ENCODE results near the gene PBRM1.
A peak's percentile ranks its signal among the peaks of the same experiment; 100 is the strongest.
"Not testable (repeated sequence)": the region's sequence is repeated elsewhere in the genome, so short reads cannot be mapped to it uniquely, and the experiment has no call there.

PBRM1 gene

GRCh38 chr3:52703341-52703740 is 17.6 kb upstream of the PBRM1 start:
- DNase-seq = no peak

- no peak for DNase-seq
These were observed 11.9 kb upstream of the PBRM1 start for GRCh38 chr3:52697632-52697965.

GRCh38 chr3:52696830-52697631 is 11.3 kb upstream of the PBRM1 start:
- DNase-seq = no peak

- DNase-seq = no peak
These were observed 10.3 kb upstream of the PBRM1 start for GRCh38 chr3:52695798-52696671.

GRCh38 chr3:52694528-52695189 is 8.9 kb upstream of the PBRM1 start:
- DNase-seq = no peak

- no peak for DNase-seq
These were observed 7.4 kb upstream of the PBRM1 start for GRCh38 chr3:52693071-52693470.

GRCh38 chr3:52690560-52690959 is 4.8 kb upstream of the PBRM1 start:
- no peak for DNase-seq

GRCh38 chr3:52689151-52689550 is 3.4 kb upstream of the PBRM1 start:
- DNase-seq = no peak

- DNase-seq = no peak
These were observed 2.6 kb upstream of the PBRM1 start for GRCh38 chr3:52688266-52688665.

- peak; percentile 18 for DNase-seq
These were observed 416 bp downstream of the PBRM1 start for GRCh38 chr3:52685285-52685708.

GRCh38 chr3:52684184-52684583 is 1.5 kb downstream of the PBRM1 start:
- no peak for DNase-seq

- DNase-seq = no peak
These were observed 2.1 kb downstream of the PBRM1 start for GRCh38 chr3:52683611-52684010.

GRCh38 chr3:52682016-52682415 is 3.7 kb downstream of the PBRM1 start:
- DNase-seq = no peak

GRCh38 chr3:52681596-52681995 is 4.1 kb downstream of the PBRM1 start:
- no peak for DNase-seq

- DNase-seq = no peak
These were observed 5.9 kb downstream of the PBRM1 start for GRCh38 chr3:52679811-52680210.

- no peak for DNase-seq
These were observed 6.5 kb downstream of the PBRM1 start for GRCh38 chr3:52679199-52679538.

GRCh38 chr3:52678265-52679198 is 7.2 kb downstream of the PBRM1 start:
- DNase-seq = no peak

GRCh38 chr3:52676201-52676600 is 9.5 kb downstream of the PBRM1 start:
- DNase-seq = not testable (repeated sequence)

GRCh38 chr3:52671676-52672075 is 14.0 kb downstream of the PBRM1 start:
- no peak for DNase-seq

GRCh38 chr3:52670621-52671521 is 14.8 kb downstream of the PBRM1 start:
- no peak for DNase-seq

- no peak for DNase-seq
These were observed 22.6 kb downstream of the PBRM1 start for GRCh38 chr3:52663098-52663497.

- DNase-seq = no peak
These were observed 25.7 kb downstream of the PBRM1 start for GRCh38 chr3:52660046-52660445.

All from NCI-H748 treated with DMSO at 0.1 percent for 48 hours (cell line).